GM19351 (cell line): ENCODE measurements around the gene FXYD6.
"Not testable (repeated sequence)": the region's sequence is repeated elsewhere in the genome, so short reads cannot be mapped to it uniquely, and the experiment has no call there.

Source experiments
- ATAC-seq: cut with Tn5 transposase; IDR thresholded peaks from one replicate; pipeline ENCODE4 v1.9.1; 2021; ENCODE audit warnings: mild to moderate bottlenecking, moderate library complexity; ENCODE audit not compliant: unreplicated experiment

The FXYD6 gene, protein sequence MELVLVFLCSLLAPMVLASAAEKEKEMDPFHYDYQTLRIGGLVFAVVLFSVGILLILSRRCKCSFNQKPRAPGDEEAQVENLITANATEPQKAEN

DNA sequence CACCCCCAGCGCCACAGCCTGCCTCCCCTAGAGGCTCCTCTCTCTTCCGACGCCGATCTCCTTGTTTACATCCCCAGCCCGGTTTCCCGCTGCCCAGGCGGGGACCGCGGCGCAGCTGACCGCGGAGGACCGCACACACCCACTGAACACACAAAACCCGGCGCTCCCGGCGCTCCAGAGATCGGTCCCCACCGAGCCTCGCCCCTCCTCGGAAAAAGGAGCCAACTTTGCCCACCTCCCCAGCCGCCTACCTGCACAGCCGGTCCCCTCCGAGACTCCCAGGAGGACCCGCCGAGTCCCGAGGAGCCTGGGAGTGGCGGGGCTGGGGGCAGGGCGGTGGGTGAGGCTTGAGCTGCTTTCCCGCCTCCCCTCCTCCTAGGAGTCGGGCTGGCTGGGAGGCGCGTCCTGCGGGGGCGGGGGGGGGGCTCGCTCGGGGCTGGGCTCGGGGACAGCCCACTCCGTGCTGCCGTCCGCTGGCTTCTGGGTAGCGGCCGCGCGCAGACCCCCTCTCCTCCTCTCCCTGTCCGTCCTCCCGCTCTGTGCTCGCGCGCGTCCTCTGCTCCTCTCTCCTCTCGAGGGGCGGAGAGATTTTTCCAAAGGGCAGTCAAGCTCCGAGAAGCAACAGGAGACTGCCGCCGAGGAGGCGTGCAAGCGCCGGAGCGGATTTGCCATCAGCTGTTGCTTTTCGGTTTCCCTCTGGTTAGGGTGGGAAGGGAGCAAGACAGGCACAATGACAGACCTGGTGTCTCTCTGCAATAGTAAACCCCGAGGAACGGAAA, at the start of gene FXYD6:
FXYD6 (minus strand) TSS at position 318 of the 779 bp plus-strand sequence. CDS start 33,882 bp downstream, outside the sequence.
- ATAC-seq, result no peak

DNA sequence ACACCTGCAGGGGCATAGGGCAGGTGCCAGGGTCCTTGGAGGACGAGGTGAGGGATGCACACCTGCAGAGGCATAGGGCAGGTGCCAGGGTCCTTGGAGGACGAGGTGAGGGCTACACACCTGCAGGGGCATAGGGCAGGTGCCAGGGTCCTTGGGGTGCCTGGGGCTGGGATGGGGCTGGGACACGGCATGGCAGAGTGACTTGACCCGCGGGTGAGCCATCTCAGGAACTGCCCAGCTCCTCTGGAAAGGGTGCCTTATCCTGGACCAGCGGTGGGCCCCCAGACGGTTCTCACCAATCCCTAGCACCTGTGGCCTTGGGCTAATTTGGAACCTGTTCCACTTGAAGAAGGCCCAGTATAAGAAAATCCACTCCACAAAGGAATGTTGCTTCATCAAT, 49.7 kb upstream of the FXYD6 start:
- not testable (repeated sequence) for ATAC-seq

DNA sequence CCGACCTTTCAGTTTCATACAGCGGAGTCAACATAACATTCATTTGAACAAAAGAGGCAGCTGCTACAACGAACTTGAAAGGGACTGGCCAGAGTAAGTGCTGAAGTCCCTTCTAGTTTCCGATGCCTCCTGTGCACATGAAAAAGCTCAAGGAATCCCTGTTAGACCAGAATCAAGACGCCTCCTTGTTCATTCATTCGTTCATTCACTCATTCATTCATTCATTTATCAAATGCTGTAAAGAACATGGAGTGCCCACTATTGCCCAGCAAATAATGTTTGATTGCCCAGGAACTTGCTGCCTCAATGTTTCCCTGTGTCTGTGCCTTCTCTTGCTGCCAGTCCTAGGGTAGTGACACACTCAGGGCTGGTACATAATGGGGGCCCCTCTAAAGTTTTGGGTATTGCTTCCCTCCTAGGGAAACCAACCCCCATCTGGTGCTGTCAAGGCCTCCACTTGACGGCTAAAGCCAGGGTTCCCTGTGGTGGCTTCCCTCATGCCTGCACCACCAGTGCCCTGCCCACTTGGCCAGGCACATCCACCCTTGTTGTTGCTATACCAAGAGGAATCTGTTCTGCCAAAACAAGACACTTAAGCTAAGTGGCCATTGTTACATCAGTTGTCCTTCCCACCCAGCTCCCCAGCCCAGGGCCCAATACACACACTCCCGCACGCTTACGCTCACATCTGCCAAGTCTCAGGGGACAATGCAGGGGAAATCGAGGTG, 48.9 kb upstream of the FXYD6 start:
- ATAC-seq, result no peak

GRCh38 chr11:117924631-117925170, 48.2 kb upstream of the FXYD6 start:
- no peak for ATAC-seq

DNA sequence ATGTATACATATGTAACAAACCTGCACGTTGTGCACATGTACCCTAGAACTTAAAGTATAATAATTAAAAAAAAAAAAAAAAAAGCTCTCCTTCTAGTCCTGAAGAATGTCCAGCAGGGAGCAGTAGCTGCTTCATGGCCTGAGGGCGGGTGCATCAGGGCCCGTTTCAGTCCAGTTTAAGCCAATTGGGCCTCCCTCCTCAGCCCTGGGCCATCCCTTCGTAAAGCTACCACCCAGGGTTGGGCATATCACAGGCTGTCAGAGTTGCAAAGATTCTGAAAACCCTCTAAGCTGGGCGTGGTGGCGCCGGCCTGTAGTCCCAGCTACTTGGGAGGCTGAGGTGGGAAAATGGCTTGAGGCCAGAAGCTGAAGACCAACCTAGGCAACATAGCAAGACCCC, 47.3 kb upstream of the FXYD6 start:
- no peak for ATAC-seq

DNA sequence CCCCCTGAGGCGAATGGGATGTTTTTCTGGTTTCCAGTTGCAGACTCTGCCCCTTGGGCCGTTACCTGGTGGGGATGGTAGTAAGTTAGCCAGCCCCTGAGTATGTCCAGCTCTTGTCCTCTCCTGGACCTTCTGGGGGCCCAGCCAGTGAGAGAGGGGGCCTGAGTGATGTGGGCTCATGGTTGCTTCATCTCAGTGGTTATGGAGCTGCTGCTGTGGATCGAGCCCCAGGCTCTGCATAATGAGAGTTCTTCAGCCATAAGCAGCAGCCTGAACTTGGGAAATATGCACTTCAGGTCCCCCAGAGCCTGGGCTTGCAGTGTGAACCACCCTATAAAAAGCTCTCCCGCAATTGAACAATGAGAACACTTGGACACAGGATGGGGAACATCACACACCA, 46.8 kb upstream of the FXYD6 start:
- ATAC-seq, result no peak

DNA sequence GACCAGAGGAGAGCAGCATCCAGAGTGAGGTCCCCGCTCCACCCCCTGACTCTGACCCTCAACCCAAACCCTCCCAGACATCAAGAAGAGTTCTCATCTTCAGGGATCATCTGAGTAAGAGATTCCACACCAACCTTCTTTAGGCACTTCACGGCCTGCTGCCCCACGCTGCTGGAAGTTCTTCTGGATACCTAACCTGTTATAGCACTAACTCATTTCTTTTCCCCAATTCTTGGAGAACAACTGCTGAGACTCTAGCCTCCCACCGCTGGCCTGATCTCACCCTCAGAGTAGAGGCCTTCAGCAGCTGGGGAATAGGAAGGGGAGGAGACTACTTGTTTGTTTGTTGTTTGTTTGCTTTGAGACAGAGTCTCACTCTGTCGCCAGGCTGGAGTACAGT, 45.4 kb upstream of the FXYD6 start:
- no peak for ATAC-seq

DNA sequence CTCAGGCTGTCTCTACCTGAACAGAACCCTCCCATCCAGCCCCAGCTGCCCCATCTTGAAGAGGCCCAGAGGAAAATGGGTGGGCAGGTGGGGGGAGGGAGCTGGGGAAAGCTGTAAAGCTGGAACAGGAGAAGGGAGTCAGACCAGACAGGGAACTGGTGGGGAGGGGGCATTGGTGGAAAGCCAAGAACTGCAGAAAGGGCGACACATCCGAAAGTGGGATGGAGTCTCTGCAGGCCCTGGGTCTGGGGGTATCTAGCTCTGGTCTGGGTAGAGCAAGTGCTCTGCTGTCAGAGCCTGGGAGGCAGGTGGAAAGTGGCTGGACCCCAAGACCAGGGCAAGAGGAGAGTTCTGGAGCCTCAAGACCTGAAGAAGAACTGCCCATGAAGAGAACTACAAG, 45.0 kb upstream of the FXYD6 start:
- no peak for ATAC-seq

DNA sequence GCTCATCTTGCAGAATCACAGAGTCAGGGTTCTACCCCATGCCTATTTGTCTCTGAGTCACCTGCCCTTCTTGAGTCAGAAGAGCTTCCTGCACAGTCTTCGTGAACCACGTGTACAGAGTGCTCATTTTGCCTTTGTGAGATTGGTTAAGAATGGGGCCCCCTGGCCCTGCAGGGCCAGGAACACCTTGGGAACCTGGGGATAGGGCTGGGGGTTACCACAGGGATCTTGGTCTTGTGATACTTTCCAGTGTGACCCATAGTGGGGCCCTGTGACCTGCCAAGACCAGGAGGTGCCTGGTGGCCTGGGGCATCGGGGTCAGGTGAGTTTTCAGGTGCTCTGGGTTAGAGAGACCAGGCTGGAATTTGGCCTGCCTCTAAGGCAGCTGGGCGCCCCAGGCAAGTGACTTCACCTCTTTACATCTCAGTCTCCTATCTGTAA, 43.3 kb upstream of the FXYD6 start:
- no peak for ATAC-seq

- no peak for ATAC-seq
These were observed 42.9 kb upstream of the FXYD6 start for GRCh38 chr11:117919341-117919740.

- ATAC-seq, result no peak
These were observed 42.2 kb upstream of the FXYD6 start for GRCh38 chr11:117918366-117919255.

- ATAC-seq, result no peak
These were observed 41.2 kb upstream of the FXYD6 start for GRCh38 chr11:117917591-117918151.

DNA sequence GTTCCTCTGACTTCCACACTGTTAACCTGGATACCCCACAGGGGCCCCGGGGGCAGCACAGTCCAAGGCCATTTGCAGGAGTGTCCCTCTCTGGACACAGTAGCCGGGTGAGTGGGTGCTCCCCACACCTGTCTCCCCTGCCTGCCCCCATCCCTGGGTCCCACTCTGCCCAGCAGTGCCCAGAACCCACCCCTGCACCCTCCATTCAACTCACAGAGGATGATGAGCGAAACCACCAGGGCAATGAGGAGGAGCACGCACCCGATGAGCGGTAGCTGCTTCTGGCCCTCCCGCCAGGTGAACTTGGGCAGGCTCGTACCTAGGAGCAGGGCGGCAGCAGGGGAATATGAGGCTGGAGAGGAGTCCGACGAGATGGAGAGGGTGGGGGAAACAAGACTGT, 40.5 kb upstream of the FXYD6 start:
- no peak for ATAC-seq

DNA sequence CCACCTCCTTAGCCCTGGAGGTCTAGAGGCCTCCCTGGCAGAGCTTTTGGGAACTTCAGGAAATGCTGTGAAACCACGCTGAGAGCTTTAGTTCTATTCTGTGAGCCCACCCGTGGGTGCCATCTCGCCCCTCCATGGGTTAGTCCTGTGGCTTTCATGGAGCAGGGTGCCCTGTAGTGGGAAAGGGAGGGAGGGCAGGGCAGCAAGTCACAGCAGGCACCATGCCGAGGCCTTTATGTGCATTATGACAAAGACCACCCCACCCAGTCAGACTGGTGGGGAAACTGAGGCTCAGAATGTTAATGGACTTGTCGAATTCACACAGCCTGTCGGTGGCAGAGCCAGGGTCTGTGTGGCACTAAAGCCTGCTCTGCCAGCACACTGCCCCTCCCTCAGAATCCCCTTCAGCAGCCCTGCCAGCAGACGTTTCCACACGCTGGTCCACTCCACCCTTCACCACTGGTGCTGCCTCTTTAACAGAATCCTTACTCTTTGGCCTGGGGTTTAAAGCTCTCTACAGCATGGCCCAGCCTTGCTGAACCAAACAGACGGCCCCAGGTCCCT, 39.3 kb upstream of the FXYD6 start:
- no peak for ATAC-seq

- no peak for ATAC-seq
These were observed 38.6 kb upstream of the FXYD6 start for GRCh38 chr11:117914991-117915618.

DNA sequence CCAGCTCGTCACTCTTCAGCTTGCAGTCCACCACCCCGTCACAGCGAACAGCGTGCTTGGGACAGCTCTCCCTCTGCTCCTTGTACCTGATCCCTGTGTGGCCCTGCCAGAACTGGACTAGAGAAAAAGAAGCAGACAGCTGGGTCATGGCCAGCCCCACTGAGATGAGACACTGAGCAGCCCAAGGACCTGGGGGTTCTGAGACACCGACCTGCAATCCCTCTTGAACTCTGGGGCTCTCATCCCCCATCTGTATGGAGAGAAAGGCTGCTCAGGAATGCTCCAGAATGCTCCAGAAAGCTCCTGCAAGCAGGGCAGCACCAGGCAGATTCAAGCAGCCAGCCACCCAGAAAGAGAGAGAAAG, 37.9 kb upstream of the FXYD6 start:
- no peak for ATAC-seq

GRCh38 chr11:117913736-117914397, 37.4 kb upstream of the FXYD6 start:
- no peak for ATAC-seq

- ATAC-seq, result no peak
These were observed 36.0 kb upstream of the FXYD6 start for GRCh38 chr11:117912497-117912896.

DNA sequence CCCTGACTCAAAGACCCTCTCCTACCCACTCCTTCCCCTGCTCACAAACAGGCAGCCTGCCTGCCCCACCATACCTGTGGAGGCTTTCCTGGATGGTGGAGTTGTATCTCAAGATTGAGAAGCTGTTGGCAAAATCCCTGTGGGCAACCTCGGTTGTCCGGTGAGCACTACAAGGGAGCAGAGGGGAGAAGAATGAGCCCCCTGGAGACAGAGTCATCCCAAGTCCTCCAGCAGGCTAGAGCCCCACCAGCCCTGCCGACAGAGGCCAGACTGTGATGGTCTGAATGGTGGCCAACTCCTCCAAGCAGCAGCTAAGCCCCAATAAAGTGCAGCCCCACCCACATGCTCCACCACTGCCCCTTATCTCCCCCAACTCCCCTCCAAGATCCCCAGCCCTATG, 35.2 kb upstream of the FXYD6 start:
- ATAC-seq, result no peak
